H9 (cell line): ENCODE results near the gene NUPR1. TPM values are rescaled to one million over a fixed set of nuclear protein-coding genes. Genes with fewer than 3 reads are reported as not detected.

Experiments
- DNase-seq: peaks from one replicate; pipeline ENCODE4 v3.0.0-alpha.2; 2017
- H2AFZ ChIP-seq: one replicate; pipeline ENCODE4 v1.6.1; 2013; ENCODE audit warnings: mild to moderate bottlenecking, low read length, control low read depth, moderate library complexity
- H2AK5ac ChIP-seq: 2 replicates; pipeline ENCODE4 v1.6.1; 2013; ENCODE audit warnings: low read length, control low read depth, mixed read lengths; ENCODE audit not compliant: insufficient read length
- H2BK120ac ChIP-seq: one replicate; pipeline ENCODE4 v1.6.1; 2013; ENCODE audit warnings: low read depth, mild to moderate bottlenecking, low read length, control low read depth, inconsistent platforms; ENCODE audit not compliant: poor library complexity, severe bottlenecking
- H2BK12ac ChIP-seq: 2 replicates; pipeline ENCODE4 v1.6.1; 2013; ENCODE audit warnings: low read length, control low read depth, mixed read lengths, low read depth; ENCODE audit not compliant: insufficient read length
- H2BK15ac ChIP-seq: 2 replicates; pipeline ENCODE4 v1.6.1; 2013; ENCODE audit warnings: low read depth, low read length, control low read depth
- H2BK20ac ChIP-seq: one replicate; pipeline ENCODE4 v1.6.1; 2013; ENCODE audit warnings: low read depth, mild to moderate bottlenecking, low read length, control low read depth, inconsistent platforms; ENCODE audit not compliant: poor library complexity, severe bottlenecking
- H2BK5ac ChIP-seq: 2 replicates; pipeline ENCODE4 v1.6.1; 2013; ENCODE audit warnings: low read length, control low read depth, mixed read lengths; ENCODE audit not compliant: insufficient read length
- H3K14ac ChIP-seq: 2 replicates; pipeline ENCODE4 v1.6.1; 2013; ENCODE audit warnings: low read length, control low read depth; ENCODE audit not compliant: insufficient read depth
- H3K18ac ChIP-seq: 2 replicates; pipeline ENCODE4 v1.6.1; 2013; ENCODE audit warnings: low read depth, mild to moderate bottlenecking, mixed read lengths, low read length, control low read depth; ENCODE audit not compliant: insufficient read length
- H3K23ac ChIP-seq: 2 replicates; pipeline ENCODE4 v1.6.1; 2013; ENCODE audit warnings: low read length, control low read depth, mixed read lengths, low read depth; ENCODE audit not compliant: insufficient read length
- H3K23me2 ChIP-seq: 2 replicates; pipeline ENCODE4 v1.6.1; 2013; ENCODE audit warnings: low read depth, mild to moderate bottlenecking, mixed read lengths, low read length, control low read depth; ENCODE audit not compliant: insufficient read length, poor library complexity, severe bottlenecking
- H3K27ac ChIP-seq: 2 replicates; pipeline ENCODE4 v1.5.1; 2013; ENCODE audit warnings: low read length, control low read depth, mixed read lengths, low read depth; ENCODE audit not compliant: insufficient read length
- H3K27me3 ChIP-seq: 2 replicates; pipeline ENCODE4 v1.6.1; 2013; ENCODE audit warnings: low read length, control low read depth, inconsistent platforms; ENCODE audit not compliant: insufficient read depth
- H3K4ac ChIP-seq: 2 replicates; pipeline ENCODE4 v1.6.1; 2013; ENCODE audit warnings: low read depth, mild to moderate bottlenecking, control low read depth, inconsistent platforms, low read length, moderate library complexity
- H3K4me1 ChIP-seq: 2 replicates; pipeline ENCODE4 v1.6.1; 2013; ENCODE audit warnings: low read length, control low read depth, inconsistent platforms; ENCODE audit not compliant: insufficient read depth
- H3K4me2 ChIP-seq: 2 replicates; pipeline ENCODE4 v1.6.1; 2013; ENCODE audit warnings: low read length, control low read depth, mixed read lengths; ENCODE audit not compliant: insufficient read length, insufficient read depth
- H3K56ac ChIP-seq: 2 replicates; pipeline ENCODE4 v1.6.1; 2013; ENCODE audit warnings: low read depth, mild to moderate bottlenecking, mixed read lengths, low read length, control low read depth; ENCODE audit not compliant: insufficient read length
- H3K79me1 ChIP-seq: 2 replicates; pipeline ENCODE4 v1.6.1; 2013; ENCODE audit warnings: low read depth, mild to moderate bottlenecking, moderate library complexity, low read length, control low read depth, inconsistent platforms; ENCODE audit not compliant: insufficient read depth, poor library complexity, severe bottlenecking
- H3K79me2 ChIP-seq: 2 replicates; pipeline ENCODE4 v1.6.1; 2013; ENCODE audit warnings: low read length, control low read depth, inconsistent platforms; ENCODE audit not compliant: insufficient read depth
- H3K9ac ChIP-seq: 2 replicates; pipeline ENCODE4 v1.6.1; 2013; ENCODE audit warnings: low read length, control low read depth, mixed read lengths; ENCODE audit not compliant: insufficient read length; ENCODE audit errors: extremely low read depth
- H3K9me3 ChIP-seq: one replicate; pipeline ENCODE4 v1.6.1; 2013; ENCODE audit warnings: low read depth, low read length, inconsistent platforms; ENCODE audit not compliant: control insufficient read depth
- H3T11ph ChIP-seq: one replicate; pipeline ENCODE4 v1.6.1; 2013; ENCODE audit warnings: mild to moderate bottlenecking, low read length, control low read depth, inconsistent platforms
- H4K20me1 ChIP-seq: one replicate; pipeline ENCODE4 v1.6.1; 2013; ENCODE audit not compliant: control insufficient read depth, insufficient read length, insufficient read depth
- H4K5ac ChIP-seq: 2 replicates; pipeline ENCODE4 v1.6.1; 2013; ENCODE audit warnings: low read depth, mild to moderate bottlenecking, mixed read lengths, low read length, control low read depth; ENCODE audit not compliant: insufficient read length
- H4K8ac ChIP-seq: replicated peaks from 2 replicates; pipeline ENCODE4 v1.6.1; 2013; ENCODE audit warnings: low read length, control low read depth, mixed read lengths, low read depth; ENCODE audit not compliant: insufficient read length
- H4K91ac ChIP-seq: 2 replicates; pipeline ENCODE4 v1.6.1; 2013; ENCODE audit warnings: low read depth, mild to moderate bottlenecking, moderate library complexity, mixed read lengths, low read length, control low read depth; ENCODE audit not compliant: insufficient read length
- H3K27ac Mint-ChIP-seq, 3 experiments: 2 replicates in 2 of 3; 3 replicates in 1 of 3; pipeline ENCODE4 v1.8.0; 2020 to 2021; ENCODE audit warnings: mixed read lengths in 3 of 3, mild to moderate bottlenecking in 1 of 3, moderate library complexity in 1 of 3
- H3K27me3 Mint-ChIP-seq: 2 replicates; pipeline ENCODE4 v1.8.0; 2021; ENCODE audit warnings: low read depth, mild to moderate bottlenecking, moderate library complexity, mixed read lengths
- H3K36me3 Mint-ChIP-seq, 3 experiments: 2 replicates in 2 of 3; 3 replicates in 1 of 3; pipeline ENCODE4 v1.8.0; 2020 to 2021; ENCODE audit warnings: low read depth in 3 of 3, mixed read lengths in 3 of 3; ENCODE audit not compliant: insufficient read depth in 1 of 3
- H3K4me1 Mint-ChIP-seq, 2 experiments: 2 replicates each; pipeline ENCODE4 v1.8.0; 2020; ENCODE audit warnings: mixed read lengths in 2 of 2
- H3K4me3 Mint-ChIP-seq, 2 experiments: 2 replicates in 1 of 2; 3 replicates in 1 of 2; pipeline ENCODE4 v1.8.0; 2020 to 2021; ENCODE audit warnings: mild to moderate bottlenecking in 2 of 2, mixed read lengths in 2 of 2, moderate library complexity in 1 of 2
- H3K9me3 Mint-ChIP-seq, 2 experiments: 2 replicates in 1 of 2; 3 replicates in 1 of 2; pipeline ENCODE4 v1.8.0; 2020; ENCODE audit warnings: mild to moderate bottlenecking in 2 of 2, mixed read lengths in 2 of 2, moderate library complexity in 1 of 2
- CTCF ChIP-seq: fragments of 200-600 bp; sonication (generic); conservative IDR thresholded peaks from 3 replicates; pipeline ENCODE4 v1.8.0; 2021; ENCODE audit warnings: antibody characterized with exemption, mild to moderate bottlenecking
- WGBS: extraction: QIAGEN DNeasy Blood & Tissue Kit; methylation state at CpG from one replicate; pipeline ENCODE4 v1.1.7; 2013; ENCODE audit warnings: missing lambda C conversion rate, low lambda C conversion rate, mixed read lengths; ENCODE audit not compliant: insufficient read length; ENCODE audit errors: extremely low coverage; 5-methylcytosine and 5-hydroxymethylcytosine counted together
- total RNA-seq: library from RNA; stranded (reverse); gene quantifications from 2 replicates; pipeline ENCODE4 v1.2.1, GENCODE V29; 2021

The NUPR1 gene
- total RNA-seq, 1 experiment from 2014 or later = 0.35 TPM

GRCh38 chr16:28543072-28543471 lies 4.3 kb upstream of the NUPR1 start:
- WGBS = no CpG with 5 or more reads among the region's 7 CpGs
- Mint-ChIP-seq H3K9me3 (no peaks in the 10 kb centered on the region), H3K27ac (no peak overlapping the region; a peak in 1 of 7 replicates), H3K4me3 (no peak overlapping the region), H3K36me3 (no peaks in the 10 kb centered on the region; a peak in 1 of 7 replicates), H3K27me3 (peaks cover 4% of the 10 kb centered on the region), H3K4me1 (peaks cover 0 to 4% of the 10 kb centered on the region in 2 experiments; a peak in 3 of 4 replicates)
- H3K23me2 ChIP-seq = no peaks in the 10 kb centered on the region
- no peak overlapping the region for H2BK20ac ChIP-seq
- H3K18ac ChIP-seq = no peak overlapping the region
- H4K91ac ChIP-seq = no peak overlapping the region
- no peak overlapping the region for H3K4ac ChIP-seq
- H2BK15ac ChIP-seq = no peak overlapping the region
- DNase-seq = no peak
- no peak overlapping the region for H3K9ac ChIP-seq
- no peak overlapping the region for H2AK5ac ChIP-seq
- no peak overlapping the region for H3K4me2 ChIP-seq
- H4K8ac ChIP-seq = no peak overlapping the region
- no peak overlapping the region for H3K27ac ChIP-seq
- H4K5ac ChIP-seq = no peak overlapping the region
- no peaks in the 10 kb centered on the region for H4K20me1 ChIP-seq
- no peaks in the 10 kb centered on the region for H3K79me1 ChIP-seq
- H3T11ph ChIP-seq = no peak overlapping the region
- TF ChIP-seq CTCF = no peak
- H3K14ac ChIP-seq = no peak overlapping the region
- no peaks in the 10 kb centered on the region for H3K4me1 ChIP-seq
- no peak overlapping the region for H2BK5ac ChIP-seq
- no peaks in the 10 kb centered on the region for H3K9me3 ChIP-seq
- no peak overlapping the region for H3K56ac ChIP-seq
- no peak overlapping the region for H2AFZ ChIP-seq
- H3K23ac ChIP-seq = no peak overlapping the region
- no peak overlapping the region for H2BK12ac ChIP-seq
- H3K27me3 ChIP-seq = no peaks in the 10 kb centered on the region
- H3K79me2 ChIP-seq = no peaks in the 10 kb centered on the region
- no peak overlapping the region for H2BK120ac ChIP-seq
